Measurements from ENCODE around the gene ELMO1. TPM values are rescaled to one million over a fixed set of nuclear protein-coding genes. Genes with fewer than 3 reads are reported as not detected.

Gene ELMO1
- total RNA-seq, 4 donors from 2014 or later = 24.6 to 120 (median 71.9) TPM

- Histone ChIP-seq H3K36me3 (no peaks in the 10 kb centered on the region), H3K27ac (peak overlapping the region; percentile 85 to 89 (median 86)), H3K4me3 (peak overlapping the region; percentile 57 to 73 (median 66)), H3K4me1 (peaks cover 0 to 21% (median 9%) of the 10 kb centered on the region in 4 donors), H3K27me3 (peaks cover 4% of the 10 kb centered on the region), H3K9me3 (no peaks in the 10 kb centered on the region)
- DNase-seq = peak; percentile 17
- in situ Hi-C loops (cut with MboI; ENCODE audit: low pct_ligation_motif_present in 1 of 4, low pct_unique_long_range_greater_than_20kb in 1 of 4, low sequenced_read_pairs in 3 of 4) (no loop called here), intact Hi-C loops (cut with DNase I; ENCODE audit: low total_unique reads) (no loop called here)
- 1% methylated on average over 44 of the region's 63 CpGs; no CpG with 5 or more reads in 1 of the 2 donors for WGBS, 2 donors (ENCODE audit: low coverage in 1 of 2)
- no peak for TF ChIP-seq POLR2AphosphoS5 (IDR thresholded peaks at IDR 0.05)
- no peak for TF ChIP-seq POLR2A (IDR thresholded peaks at IDR 0.05)
- TF ChIP-seq EP300 (IDR thresholded peaks at IDR 0.05; ENCODE audit: low read depth) = no peak
- TF ChIP-seq CTCF (IDR thresholded peaks at IDR 0.05) = no peak
Measured at GRCh38 chr7:37448011-37448635, 541 bp downstream of the ELMO1 start.

GRCh38 chr7:37446371-37446770 lies 2.3 kb downstream of the ELMO1 start:
- in situ Hi-C loops (cut with MboI; ENCODE audit: low pct_ligation_motif_present in 1 of 4, low pct_unique_long_range_greater_than_20kb in 1 of 4, low sequenced_read_pairs in 3 of 4) = no loop called here
- Histone ChIP-seq H3K36me3 (no peaks in the 10 kb centered on the region), H3K9me3 (no peaks in the 10 kb centered on the region), H3K27ac (peak overlapping the region in 2 of 4 donors; percentile 37 to 85), H3K27me3 (peaks cover 4% of the 10 kb centered on the region), H3K4me3 (no peak overlapping the region), H3K4me1 (peaks cover 0 to 21% (median 9%) of the 10 kb centered on the region in 4 donors)
- intact Hi-C loops (cut with DNase I; ENCODE audit: low total_unique reads) = no loop called here
- DNase-seq = no peak
- TF ChIP-seq POLR2AphosphoS5 (IDR thresholded peaks at IDR 0.05) (no peak), EP300 (IDR thresholded peaks at IDR 0.05; ENCODE audit: low read depth) (no peak), POLR2A (IDR thresholded peaks at IDR 0.05) (no peak), CTCF (IDR thresholded peaks at IDR 0.05) (no peak)
- WGBS, 2 donors (ENCODE audit: low coverage in 1 of 2) = 75 to 89% methylated on average over 1 to 3 of the region's 3 CpGs

GRCh38 chr7:37445790-37446189 lies 2.9 kb downstream of the ELMO1 start:
- Histone ChIP-seq H3K4me3 (no peak overlapping the region), H3K27ac (peak overlapping the region in 2 of 4 donors; percentile 23 to 37), H3K4me1 (peaks cover 0 to 21% (median 9%) of the 10 kb centered on the region in 4 donors), H3K9me3 (no peaks in the 10 kb centered on the region), H3K36me3 (no peaks in the 10 kb centered on the region), H3K27me3 (peaks cover 4% of the 10 kb centered on the region)
- in situ Hi-C loops (cut with MboI; ENCODE audit: low pct_ligation_motif_present in 1 of 4, low pct_unique_long_range_greater_than_20kb in 1 of 4, low sequenced_read_pairs in 3 of 4) = no loop called here
- no peak for DNase-seq
- intact Hi-C loops (cut with DNase I; ENCODE audit: low total_unique reads) = no loop called here
- TF ChIP-seq POLR2A (IDR thresholded peaks at IDR 0.05) (no peak), POLR2AphosphoS5 (IDR thresholded peaks at IDR 0.05) (no peak), CTCF (IDR thresholded peaks at IDR 0.05) (no peak), EP300 (IDR thresholded peaks at IDR 0.05; ENCODE audit: low read depth) (no peak)
- 80 to 100% methylated on average over 1 of the region's 1 CpG for WGBS, 2 donors (ENCODE audit: low coverage in 1 of 2)

GRCh38 chr7:37445064-37445723 lies 3.5 kb downstream of the ELMO1 start:
- H3K27me3 ChIP-seq = peaks cover 4% of the 10 kb centered on the region
- TF ChIP-seq POLR2AphosphoS5 (IDR thresholded peaks at IDR 0.05) = no peak
- TF ChIP-seq EP300 (IDR thresholded peaks at IDR 0.05; ENCODE audit: low read depth) = no peak
- intact Hi-C loops (cut with DNase I; ENCODE audit: low total_unique reads) (no loop called here), in situ Hi-C loops (cut with MboI; ENCODE audit: low pct_ligation_motif_present in 1 of 4, low pct_unique_long_range_greater_than_20kb in 1 of 4, low sequenced_read_pairs in 3 of 4) (no loop called here)
- H3K4me3 ChIP-seq = no peak overlapping the region
- H3K36me3 ChIP-seq = no peaks in the 10 kb centered on the region
- WGBS, 2 donors (ENCODE audit: low coverage in 1 of 2) = 60 to 73% methylated on average over 1 to 4 of the region's 4 CpGs
- H3K9me3 ChIP-seq = no peaks in the 10 kb centered on the region
- no peak for DNase-seq
- peaks cover 0 to 21% (median 9%) of the 10 kb centered on the region in 4 donors for H3K4me1 ChIP-seq
- peak overlapping the region in 2 of 4 donors; percentile 23 to 37 for H3K27ac ChIP-seq

Data from transverse colon (tissue), 4 donors.